GM23338 (cell line): Measurements from ENCODE around the gene TMEM92. TPM values are rescaled to one million over a fixed set of nuclear protein-coding genes. Genes with fewer than 3 reads are reported as not detected.

Experiments
- ATAC-seq: fragments of 200-7000 bp; cut with Tn5 transposase; 3 replicates; pipeline ENCODE4 v1.9.1; 2020
- DNase-seq: peaks from one replicate; pipeline ENCODE4 v3.0.0-alpha.2; 2015; ENCODE audit warnings: low spot score
- H2AFZ ChIP-seq: fragments of 200-600 bp; sonication (generic); 2 replicates; pipeline ENCODE4 v1.8.0; 2016; ENCODE audit warnings: antibody characterized with exemption, mild to moderate bottlenecking, moderate library complexity
- H3F3A ChIP-seq: fragments of 200-600 bp; sonication (generic); replicated peaks from 2 replicates; pipeline ENCODE4 v1.8.0; 2017; ENCODE audit warnings: antibody characterized with exemption, mixed run types, low read depth
- H3K27ac ChIP-seq: fragments of 200-600 bp; sonication (generic); 2 replicates; pipeline ENCODE4 v1.6.1; 2016; ENCODE audit warnings: low read depth
- H3K27me3 ChIP-seq: fragments of 200-600 bp; sonication (generic); 2 replicates; pipeline ENCODE4 v1.8.0; 2016; ENCODE audit warnings: mild to moderate bottlenecking, mixed run types, moderate library complexity; ENCODE audit not compliant: insufficient read depth
- H3K36me3 ChIP-seq: fragments of 200-600 bp; sonication (generic); 2 replicates; pipeline ENCODE4 v1.8.0; 2016; ENCODE audit warnings: mild to moderate bottlenecking; ENCODE audit not compliant: insufficient read depth
- H3K4me1 ChIP-seq: fragments of 200-600 bp; sonication (generic); 2 replicates; pipeline ENCODE4 v1.8.0; 2016; ENCODE audit warnings: mild to moderate bottlenecking, moderate library complexity; ENCODE audit not compliant: insufficient read depth
- H3K4me2 ChIP-seq: fragments of 200-600 bp; sonication (generic); 2 replicates; pipeline ENCODE4 v1.7.1; 2017; ENCODE audit warnings: mixed run types
- H3K4me3 ChIP-seq: fragments of 200-600 bp; sonication (generic); 2 replicates; pipeline ENCODE4 v1.6.1; 2016; ENCODE audit warnings: mixed run types
- H3K79me2 ChIP-seq: fragments of 200-600 bp; sonication (generic); replicated peaks from 2 replicates; pipeline ENCODE4 v1.8.0; 2017; ENCODE audit warnings: mild to moderate bottlenecking; ENCODE audit not compliant: insufficient read depth
- H3K9me2 ChIP-seq: fragments of 200-600 bp; sonication (generic); 2 replicates; pipeline ENCODE4 v1.8.0; 2017; ENCODE audit not compliant: insufficient read depth
- H4K20me1 ChIP-seq: fragments of 200-600 bp; sonication (generic); replicated peaks from 2 replicates; pipeline ENCODE4 v1.8.0; 2017; ENCODE audit warnings: mild to moderate bottlenecking; ENCODE audit not compliant: insufficient read depth
- H3K27ac Mint-ChIP-seq: 2 replicates; pipeline ENCODE4 v1.8.0; 2020; ENCODE audit warnings: inconsistent platforms, mild to moderate bottlenecking, moderate library complexity, mixed read lengths
- H3K27me3 Mint-ChIP-seq: 3 replicates; pipeline ENCODE4 v1.8.0; 2022; ENCODE audit warnings: low read depth, mild to moderate bottlenecking, moderate library complexity, mixed read lengths, inconsistent platforms; ENCODE audit not compliant: insufficient read depth, poor library complexity
- H3K36me3 Mint-ChIP-seq: 3 replicates; pipeline ENCODE4 v1.8.0; 2021; ENCODE audit warnings: low read depth, mild to moderate bottlenecking, inconsistent platforms, moderate library complexity, mixed read lengths
- H3K4me1 Mint-ChIP-seq: 3 replicates; pipeline ENCODE4 v1.8.0; 2020; ENCODE audit warnings: mild to moderate bottlenecking, inconsistent platforms, mixed read lengths
- H3K4me3 Mint-ChIP-seq: 3 replicates; pipeline ENCODE4 v1.8.0; 2021; ENCODE audit warnings: moderate library complexity, mild to moderate bottlenecking, inconsistent platforms, mixed read lengths
- H3K9me3 Mint-ChIP-seq: 3 replicates; pipeline ENCODE4 v1.8.0; 2020; ENCODE audit warnings: moderate library complexity, mild to moderate bottlenecking, inconsistent platforms, mixed read lengths
- CTCF ChIP-seq, 2 experiments: fragments of 200-600 bp in 1 of 2; sonication (generic) in 1 of 2; conservative IDR thresholded peaks; 2 replicates each; pipeline versions ENCODE4 v1.5.1 to v1.6.1; 2016 to 2017; ENCODE audit warnings: antibody characterized with exemption in 2 of 2, low read depth in 2 of 2, mild to moderate bottlenecking in 2 of 2, moderate library complexity in 1 of 2
- polyA plus RNA-seq: library from polyadenylated mRNA; unstranded; fragments of >200 nt; fragmentation: Nextera tagmentation; extraction: Ambion mirVana; gene quantifications from 2 replicates; pipeline ENCODE4 v1.2.1, GENCODE V29; 2016
- total RNA-seq: library from RNA; depleted of rRNA; stranded (reverse); fragments of >200 nt; shearing (Covaris generic); gene quantifications from 2 replicates; pipeline ENCODE4 v1.2.3, GENCODE V29; 2014
- TF ChIP-seq, protein P1 (sequence below): fragments of 250-450 bp; sonication (Bioruptor Pico); IDR thresholded peaks from 2 replicates; pipeline ENCODE4 v1.5.0; 2020; ENCODE audit warnings: mild to moderate bottlenecking, moderate library complexity

Gene TMEM92
- total and polyA plus RNA-seq, 2 experiments from 2014 or later: 9.7 to 18.4 TPM

GRCh38 chr17:50268743-50269275 is 5.5 kb upstream of the TMEM92 start:
- Mint-ChIP-seq H3K4me1 (peaks cover 52% of the 10 kb centered on the region), H3K4me3 (no peak overlapping the region), H3K36me3 (no peaks in the 10 kb centered on the region), H3K27me3 (peaks cover 13% of the 10 kb centered on the region), H3K27ac (no peak overlapping the region; the same call in 1 of the 2 replicates), H3K9me3 (no peaks in the 10 kb centered on the region; the same call in 2 of the 3 replicates)
- H4K20me1 ChIP-seq: no peaks in the 10 kb centered on the region
- H3K27me3 ChIP-seq: peaks cover 15% of the 10 kb centered on the region; the same call in 1 of the 2 replicates
- H3K4me3 ChIP-seq: no peak overlapping the region
- ATAC-seq (no peak), DNase-seq (no peak)
- no peak overlapping the region for H3K4me2 ChIP-seq
- no peaks in the 10 kb centered on the region for H3K36me3 ChIP-seq
- no peaks in the 10 kb centered on the region for H3K79me2 ChIP-seq
- no peak overlapping the region for H3K27ac ChIP-seq
- H2AFZ ChIP-seq: no peak overlapping the region
- no peak for TF ChIP-seq CTCF (conservative IDR thresholded peaks at IDR 0.05; ENCODE audit: low read depth in 2 of 2)
- TF ChIP-seq, protein P1, sequence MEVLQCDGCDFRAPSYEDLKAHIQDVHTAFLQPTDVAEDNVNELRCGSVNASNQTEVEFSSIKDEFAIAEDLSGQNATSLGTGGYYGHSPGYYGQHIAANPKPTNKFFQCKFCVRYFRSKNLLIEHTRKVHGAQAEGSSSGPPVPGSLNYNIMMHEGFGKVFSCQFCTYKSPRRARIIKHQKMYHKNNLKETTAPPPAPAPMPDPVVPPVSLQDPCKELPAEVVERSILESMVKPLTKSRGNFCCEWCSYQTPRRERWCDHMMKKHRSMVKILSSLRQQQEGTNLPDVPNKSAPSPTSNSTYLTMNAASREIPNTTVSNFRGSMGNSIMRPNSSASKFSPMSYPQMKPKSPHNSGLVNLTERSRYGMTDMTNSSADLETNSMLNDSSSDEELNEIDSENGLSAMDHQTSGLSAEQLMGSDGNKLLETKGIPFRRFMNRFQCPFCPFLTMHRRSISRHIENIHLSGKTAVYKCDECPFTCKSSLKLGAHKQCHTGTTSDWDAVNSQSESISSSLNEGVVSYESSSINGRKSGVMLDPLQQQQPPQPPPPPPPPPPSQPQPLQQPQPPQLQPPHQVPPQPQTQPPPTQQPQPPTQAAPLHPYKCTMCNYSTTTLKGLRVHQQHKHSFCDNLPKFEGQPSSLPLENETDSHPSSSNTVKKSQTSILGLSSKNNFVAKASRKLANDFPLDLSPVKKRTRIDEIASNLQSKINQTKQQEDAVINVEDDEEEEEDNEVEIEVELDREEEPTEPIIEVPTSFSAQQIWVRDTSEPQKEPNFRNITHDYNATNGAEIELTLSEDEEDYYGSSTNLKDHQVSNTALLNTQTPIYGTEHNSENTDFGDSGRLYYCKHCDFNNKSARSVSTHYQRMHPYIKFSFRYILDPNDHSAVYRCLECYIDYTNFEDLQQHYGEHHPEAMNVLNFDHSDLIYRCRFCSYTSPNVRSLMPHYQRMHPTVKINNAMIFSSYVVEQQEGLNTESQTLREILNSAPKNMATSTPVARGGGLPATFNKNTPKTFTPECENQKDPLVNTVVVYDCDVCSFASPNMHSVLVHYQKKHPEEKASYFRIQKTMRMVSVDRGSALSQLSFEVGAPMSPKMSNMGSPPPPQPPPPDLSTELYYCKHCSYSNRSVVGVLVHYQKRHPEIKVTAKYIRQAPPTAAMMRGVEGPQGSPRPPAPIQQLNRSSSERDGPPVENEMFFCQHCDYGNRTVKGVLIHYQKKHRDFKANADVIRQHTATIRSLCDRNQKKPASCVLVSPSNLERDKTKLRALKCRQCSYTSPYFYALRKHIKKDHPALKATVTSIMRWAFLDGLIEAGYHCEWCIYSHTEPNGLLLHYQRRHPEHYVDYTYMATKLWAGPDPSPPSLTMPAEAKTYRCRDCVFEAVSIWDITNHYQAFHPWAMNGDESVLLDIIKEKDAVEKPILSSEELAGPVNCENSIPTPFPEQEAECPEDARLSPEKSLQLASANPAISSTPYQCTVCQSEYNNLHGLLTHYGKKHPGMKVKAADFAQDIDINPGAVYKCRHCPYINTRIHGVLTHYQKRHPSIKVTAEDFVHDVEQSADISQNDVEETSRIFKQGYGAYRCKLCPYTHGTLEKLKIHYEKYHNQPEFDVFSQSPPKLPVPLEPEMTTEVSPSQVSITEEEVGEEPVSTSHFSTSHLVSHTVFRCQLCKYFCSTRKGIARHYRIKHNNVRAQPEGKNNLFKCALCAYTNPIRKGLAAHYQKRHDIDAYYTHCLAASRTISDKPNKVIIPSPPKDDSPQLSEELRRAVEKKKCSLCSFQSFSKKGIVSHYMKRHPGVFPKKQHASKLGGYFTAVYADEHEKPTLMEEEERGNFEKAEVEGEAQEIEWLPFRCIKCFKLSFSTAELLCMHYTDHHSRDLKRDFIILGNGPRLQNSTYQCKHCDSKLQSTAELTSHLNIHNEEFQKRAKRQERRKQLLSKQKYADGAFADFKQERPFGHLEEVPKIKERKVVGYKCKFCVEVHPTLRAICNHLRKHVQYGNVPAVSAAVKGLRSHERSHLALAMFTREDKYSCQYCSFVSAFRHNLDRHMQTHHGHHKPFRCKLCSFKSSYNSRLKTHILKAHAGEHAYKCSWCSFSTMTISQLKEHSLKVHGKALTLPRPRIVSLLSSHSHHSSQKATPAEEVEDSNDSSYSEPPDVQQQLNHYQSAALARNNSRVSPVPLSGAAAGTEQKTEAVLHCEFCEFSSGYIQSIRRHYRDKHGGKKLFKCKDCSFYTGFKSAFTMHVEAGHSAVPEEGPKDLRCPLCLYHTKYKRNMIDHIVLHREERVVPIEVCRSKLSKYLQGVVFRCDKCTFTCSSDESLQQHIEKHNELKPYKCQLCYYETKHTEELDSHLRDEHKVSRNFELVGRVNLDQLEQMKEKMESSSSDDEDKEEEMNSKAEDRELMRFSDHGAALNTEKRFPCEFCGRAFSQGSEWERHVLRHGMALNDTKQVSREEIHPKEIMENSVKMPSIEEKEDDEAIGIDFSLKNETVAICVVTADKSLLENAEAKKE (CRISPR knock-in tag): no peak
- H3K9me2 ChIP-seq: no peaks in the 10 kb centered on the region
- no peaks in the 10 kb centered on the region for H3F3A ChIP-seq
- peaks cover 35% of the 10 kb centered on the region for H3K4me1 ChIP-seq
